Kidney (tissue), 14 donors: ENCODE data around the gene IMMP2L. TPM values are rescaled to one million over a fixed set of nuclear protein-coding genes. Genes with fewer than 3 reads are reported as not detected.

Source experiments
- DNase-seq, 5 donors: peaks; one replicate each; pipeline ENCODE4 v3.0.0-alpha.2; 2013 to 2020
- FAIRE-seq: peaks from 2 replicates; lab custom pipeline; 2012; peaks lifted over from hg19 to GRCh38; lab: Jason Lieb, UNC
- H3K27ac ChIP-seq, 2 donors: one replicate each; pipeline ENCODE4 v1.7.0; 2013; ENCODE audit warnings: low read depth in 2 of 2, low read length in 2 of 2, inconsistent platforms in 1 of 2
- H3K27me3 ChIP-seq: one replicate; pipeline ENCODE4 v1.7.1; 2013; ENCODE audit warnings: low read length, inconsistent platforms; ENCODE audit not compliant: control insufficient read depth, insufficient read depth
- H3K36me3 ChIP-seq, 3 donors: one replicate each; pipeline versions ENCODE4 v1.7.0 to v1.7.1; 2013; ENCODE audit warnings: low read length in 3 of 3, control low read depth in 1 of 3, inconsistent platforms in 1 of 3; ENCODE audit not compliant: insufficient read depth in 3 of 3, control insufficient read depth in 2 of 3
- H3K4me1 ChIP-seq, 3 donors: one replicate each; pipeline versions ENCODE4 v1.7.0 to v1.7.1; 2013; ENCODE audit warnings: low read length in 3 of 3, inconsistent platforms in 1 of 3, low read depth in 1 of 3; ENCODE audit not compliant: control insufficient read depth in 2 of 3, insufficient read depth in 2 of 3
- H3K4me3 ChIP-seq, 3 donors: one replicate each; pipeline versions ENCODE4 v1.7.0 to v1.8.1; 2013; ENCODE audit warnings: low read length in 3 of 3, control low read depth in 1 of 3, inconsistent platforms in 1 of 3
- H3K9ac ChIP-seq, 3 donors: one replicate each; pipeline versions ENCODE4 v1.7.0 to v1.7.1; 2013; ENCODE audit warnings: low read length in 3 of 3, control low read depth in 1 of 3, inconsistent platforms in 1 of 3
- H3K9me3 ChIP-seq, 3 donors: one replicate each; pipeline versions ENCODE4 v1.7.0 to v1.7.1; 2013; ENCODE audit warnings: low read length in 3 of 3, control low read depth in 1 of 3, inconsistent platforms in 1 of 3; ENCODE audit not compliant: control insufficient read depth in 2 of 3, insufficient read depth in 1 of 3
- CTCF ChIP-seq: IDR thresholded peaks from 3 replicates; pipeline ENCODE4 v1.5.1; 2012; ENCODE audit warnings: mild to moderate bottlenecking, moderate library complexity, borderline replicate concordance; ENCODE audit not compliant: insufficient read depth; ENCODE audit errors: extremely low read depth
- intact Hi-C: fragments of 100-400 bp; cut with DNase I; formaldehyde crosslinking; loops from one replicate; pipeline ENCODE4 v1.11.1; 2022
- polyA plus RNA-seq: library from polyadenylated mRNA; stranded (reverse); fragments of 350-450 nt; fragmentation: Illumina TruSeq; extraction: RNeasy Lipid Tissue Mini Kit (QIAGEN cat#74804); gene quantifications from one replicate; pipeline ENCODE4 v1.2.3, GENCODE V29; 2014; ENCODE audit warnings: low read depth, low replicate concordance; ENCODE audit not compliant: insufficient read depth
- total RNA-seq: library from RNA; stranded (reverse); fragmentation: NEBNext Ultra II Directional; extraction: Animal tissue kit (Norgen Biotek cat#: 25700); gene quantifications from one replicate; pipeline ENCODE4 v1.2.1, GENCODE V29; 2021
- donor health status: control.
- donor health status: control.
- donor health status: control.
- donor health status: control.
- donor health status: control.
- donor health status: DM: yes; HTN: yes; CAD: no.
- donor health status: Normal renal cell carcinoma (clear cell type).

The IMMP2L gene
- total and polyA plus RNA-seq, 2 donors from 2014 or later, result 46.4 to 52.1 TPM

- DNase-seq (no peak), FAIRE-seq (no peak)
- Histone ChIP-seq H3K4me1 (peaks cover 0 to 2% (median 0%) of the 10 kb centered on the region in 3 donors), H3K27me3 (no peaks in the 10 kb centered on the region), H3K36me3 (no peaks in the 10 kb centered on the region), H3K27ac (no peak overlapping the region), H3K4me3 (no peak overlapping the region), H3K9ac (no peak overlapping the region), H3K9me3 (no peaks in the 10 kb centered on the region)
- TF ChIP-seq CTCF, result no peak
- intact Hi-C loops, result no loop called here
Observed at GRCh38 chr7:111531993-111532392, 30.3 kb downstream of the IMMP2L start.

- intact Hi-C loops, result no loop called here
- H3K4me3 ChIP-seq, result no peak overlapping the region
- H3K4me1 ChIP-seq, result peaks cover 0 to 2% (median 0%) of the 10 kb centered on the region in 3 donors
- H3K27ac ChIP-seq, result no peak overlapping the region
- no peak for FAIRE-seq
- no peaks in the 10 kb centered on the region for H3K36me3 ChIP-seq
- H3K9me3 ChIP-seq, result no peaks in the 10 kb centered on the region
- no peak for TF ChIP-seq CTCF
- H3K27me3 ChIP-seq, result no peaks in the 10 kb centered on the region
- H3K9ac ChIP-seq, result no peak overlapping the region
- no peak for DNase-seq
Observed at GRCh38 chr7:111530356-111530668, 32.0 kb downstream of the IMMP2L start.

- Histone ChIP-seq H3K4me3 (no peak overlapping the region), H3K9ac (no peak overlapping the region), H3K27ac (no peak overlapping the region), H3K4me1 (peaks cover 0 to 2% (median 0%) of the 10 kb centered on the region in 3 donors), H3K27me3 (no peaks in the 10 kb centered on the region), H3K9me3 (no peaks in the 10 kb centered on the region), H3K36me3 (no peaks in the 10 kb centered on the region)
- no peak for DNase-seq
- no peak for FAIRE-seq
- no peak for TF ChIP-seq CTCF
- intact Hi-C loops, result no loop called here
Observed at GRCh38 chr7:111529507-111530355, 32.6 kb downstream of the IMMP2L start.

GRCh38 chr7:111528331-111528730, 34.0 kb downstream of the IMMP2L start:
- Histone ChIP-seq H3K4me1 (peaks cover 0 to 2% (median 0%) of the 10 kb centered on the region in 3 donors), H3K27me3 (no peaks in the 10 kb centered on the region), H3K27ac (no peak overlapping the region), H3K36me3 (no peaks in the 10 kb centered on the region), H3K4me3 (no peak overlapping the region), H3K9ac (no peak overlapping the region), H3K9me3 (no peaks in the 10 kb centered on the region)
- DNase-seq (no peak), FAIRE-seq (no peak)
- intact Hi-C loops, result no loop called here
- no peak for TF ChIP-seq CTCF
